GM12874 (cell line): ENCODE measurements around the gene SPAG17.

ENCODE experiments used
- TF ChIP-seq, protein P1 (sequence below): IDR thresholded peaks from 2 replicates; pipeline ENCODE4 v1.5.1; 2011; ENCODE audit warnings: low read depth, mild to moderate bottlenecking, control low read depth, low read length, moderate library complexity; ENCODE audit not compliant: insufficient read depth

Gene SPAG17

DNA sequence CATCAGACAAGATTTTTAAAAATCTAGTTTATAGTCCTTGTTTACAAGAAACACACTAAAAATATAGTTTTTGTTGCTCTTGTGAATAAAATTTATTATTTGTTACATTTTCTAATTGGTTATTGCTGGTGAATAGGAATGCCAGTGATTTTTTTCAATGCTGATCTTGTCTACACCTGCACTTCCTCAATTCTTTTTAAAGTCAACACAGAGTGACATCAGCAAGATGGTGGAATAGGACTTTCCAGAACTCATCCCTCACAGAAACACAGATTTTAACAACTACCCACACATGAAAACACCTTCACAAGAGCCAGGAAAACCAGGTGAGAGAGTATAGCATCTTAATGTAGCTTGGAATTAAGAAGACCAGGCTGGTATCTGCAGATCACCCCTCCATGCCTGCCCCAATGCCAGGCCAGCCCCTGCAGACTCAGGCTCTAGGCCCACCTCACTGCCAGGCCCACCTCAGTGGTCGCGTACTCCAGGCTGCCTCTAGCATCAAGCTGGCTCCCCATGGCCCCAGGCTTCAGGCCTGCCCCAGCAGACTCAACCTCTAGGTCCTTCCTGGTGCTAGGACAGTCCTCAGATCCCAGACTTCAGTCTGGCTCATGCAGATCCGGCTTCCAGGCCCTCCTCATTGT lies 137.9 kb downstream of the SPAG17 start:
- TF ChIP-seq, protein P1, sequence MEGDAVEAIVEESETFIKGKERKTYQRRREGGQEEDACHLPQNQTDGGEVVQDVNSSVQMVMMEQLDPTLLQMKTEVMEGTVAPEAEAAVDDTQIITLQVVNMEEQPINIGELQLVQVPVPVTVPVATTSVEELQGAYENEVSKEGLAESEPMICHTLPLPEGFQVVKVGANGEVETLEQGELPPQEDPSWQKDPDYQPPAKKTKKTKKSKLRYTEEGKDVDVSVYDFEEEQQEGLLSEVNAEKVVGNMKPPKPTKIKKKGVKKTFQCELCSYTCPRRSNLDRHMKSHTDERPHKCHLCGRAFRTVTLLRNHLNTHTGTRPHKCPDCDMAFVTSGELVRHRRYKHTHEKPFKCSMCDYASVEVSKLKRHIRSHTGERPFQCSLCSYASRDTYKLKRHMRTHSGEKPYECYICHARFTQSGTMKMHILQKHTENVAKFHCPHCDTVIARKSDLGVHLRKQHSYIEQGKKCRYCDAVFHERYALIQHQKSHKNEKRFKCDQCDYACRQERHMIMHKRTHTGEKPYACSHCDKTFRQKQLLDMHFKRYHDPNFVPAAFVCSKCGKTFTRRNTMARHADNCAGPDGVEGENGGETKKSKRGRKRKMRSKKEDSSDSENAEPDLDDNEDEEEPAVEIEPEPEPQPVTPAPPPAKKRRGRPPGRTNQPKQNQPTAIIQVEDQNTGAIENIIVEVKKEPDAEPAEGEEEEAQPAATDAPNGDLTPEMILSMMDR = no peak

DNA sequence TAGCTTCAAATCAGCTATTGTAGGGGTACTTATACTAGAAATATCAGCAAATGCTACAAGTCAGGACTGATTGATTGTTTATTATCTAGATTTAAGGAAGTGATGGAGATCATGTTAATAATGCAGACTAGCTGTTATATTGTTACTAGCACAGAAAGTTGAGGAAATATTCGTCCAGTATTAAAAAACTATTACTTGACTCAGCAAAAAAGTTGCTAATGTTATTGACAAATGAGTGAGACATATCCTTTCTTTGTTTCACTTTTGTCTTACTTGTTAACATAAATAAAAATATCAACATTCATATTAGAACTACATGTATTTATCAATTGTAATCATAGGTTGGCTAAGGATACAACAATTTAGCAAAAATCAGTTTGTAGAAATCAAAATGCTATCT lies 141.4 kb downstream of the SPAG17 start:
- TF ChIP-seq, protein P1 = no peak

DNA sequence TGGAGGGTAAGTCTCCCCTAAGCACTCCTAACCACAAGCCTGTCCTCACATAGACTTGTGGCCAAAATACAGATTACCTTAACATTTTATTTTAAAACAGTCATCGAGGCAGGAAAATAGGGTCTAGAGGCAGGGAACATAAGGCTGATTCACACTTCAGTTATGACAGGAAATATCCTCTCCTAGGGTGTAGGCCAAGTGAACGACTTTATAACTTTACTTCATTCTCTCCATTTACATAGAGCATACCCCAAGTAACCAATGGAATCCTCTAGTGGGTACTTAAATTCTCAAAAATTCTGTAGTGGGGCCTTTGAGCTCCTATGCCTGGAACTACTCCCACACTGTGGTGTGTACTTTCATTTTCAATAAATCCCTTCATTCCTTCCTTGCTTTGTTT lies 142.5 kb downstream of the SPAG17 start:
- TF ChIP-seq, protein P1 = no peak

DNA sequence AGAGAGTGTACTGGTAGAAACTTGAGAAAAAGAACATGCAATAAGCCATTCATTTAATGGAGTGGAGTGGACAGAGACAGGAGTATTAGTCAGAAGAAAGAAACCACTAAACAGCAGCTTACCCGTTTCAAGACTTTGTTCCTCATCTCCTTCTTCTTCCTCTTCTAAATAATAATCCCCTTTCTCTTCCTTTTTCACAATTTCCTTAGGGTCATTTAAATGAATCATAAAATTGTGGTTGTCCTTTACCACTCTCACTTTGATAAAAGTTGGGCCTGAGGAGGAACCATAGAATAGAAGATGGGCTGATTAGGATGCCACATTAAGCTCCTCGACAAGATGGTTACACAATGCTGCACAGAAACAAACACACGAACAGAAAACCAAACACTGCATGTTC lies 145.9 kb downstream of the SPAG17 start:
- TF ChIP-seq, protein P1 = no peak

DNA sequence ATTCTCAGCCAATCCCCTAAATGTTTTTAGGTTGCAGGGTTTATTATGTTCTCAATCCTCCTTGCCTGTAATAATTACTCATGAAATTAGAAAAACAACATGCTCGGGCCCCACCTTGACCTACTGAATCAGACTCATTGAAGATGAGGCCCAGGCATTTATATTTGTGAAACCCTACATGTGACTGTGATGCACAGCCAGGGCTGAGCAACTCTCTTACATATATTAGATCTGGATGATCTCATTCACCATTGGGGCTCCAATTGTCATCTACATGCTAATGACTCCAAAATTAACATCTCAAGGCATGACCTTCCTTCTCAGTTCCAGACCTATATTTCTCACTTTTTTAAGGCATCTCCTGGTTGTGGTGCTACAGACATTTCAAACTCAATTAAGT lies 152.1 kb downstream of the SPAG17 start:
- TF ChIP-seq, protein P1 = no peak

DNA sequence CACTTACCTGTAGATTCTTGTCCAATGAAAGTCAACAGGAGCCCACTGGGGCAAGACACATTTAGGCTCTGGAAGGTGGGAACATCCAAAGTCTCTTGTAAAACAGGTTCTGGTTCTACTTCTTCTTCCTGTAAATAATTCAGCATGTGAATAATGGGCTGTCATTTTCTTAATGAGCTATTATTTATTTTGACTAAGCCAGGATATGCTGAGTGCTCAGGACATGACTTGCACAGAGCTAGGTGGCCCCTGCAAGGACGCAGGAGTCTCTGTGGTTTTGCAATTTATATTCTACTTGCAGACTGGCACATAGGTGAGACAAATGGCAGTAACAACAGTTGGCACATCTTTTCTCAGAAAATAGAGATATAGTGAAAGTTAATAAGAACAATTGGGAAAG lies 156.8 kb downstream of the SPAG17 start:
- TF ChIP-seq, protein P1 = no peak

DNA sequence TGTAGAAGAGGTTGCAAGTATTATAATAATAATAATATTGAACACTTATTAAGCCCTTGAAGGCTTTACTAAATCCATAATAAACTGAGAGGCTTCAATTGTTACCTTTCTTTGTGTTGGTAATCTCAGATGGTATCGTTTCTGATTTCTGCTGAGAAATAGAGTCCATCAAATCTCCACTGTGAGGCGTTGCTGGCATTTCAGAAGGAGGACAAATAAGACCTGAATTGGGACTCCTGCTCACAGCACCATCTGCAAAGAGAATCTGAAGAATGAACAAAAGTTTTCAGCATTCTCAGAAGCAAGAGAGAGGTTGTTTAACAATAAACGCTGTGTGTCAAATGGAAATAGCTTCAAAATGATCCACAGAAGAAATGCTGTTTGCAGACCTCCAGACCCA lies 161.8 kb downstream of the SPAG17 start:
- TF ChIP-seq, protein P1 = no peak
